Erythroblast (primary cell): Measurements from ENCODE around the gene LY9.

ENCODE experiments used
- GATA1 ChIP-seq: IDR thresholded peaks from 2 replicates; pipeline ENCODE4 v1.6.1; 2011; ENCODE audit warnings: low read depth, mild to moderate bottlenecking, control low read depth, low read length, moderate library complexity
- POLR2A ChIP-seq: IDR thresholded peaks from 2 replicates; pipeline ENCODE4 v1.6.1; 2011; ENCODE audit warnings: mild to moderate bottlenecking, low read length

DNA sequence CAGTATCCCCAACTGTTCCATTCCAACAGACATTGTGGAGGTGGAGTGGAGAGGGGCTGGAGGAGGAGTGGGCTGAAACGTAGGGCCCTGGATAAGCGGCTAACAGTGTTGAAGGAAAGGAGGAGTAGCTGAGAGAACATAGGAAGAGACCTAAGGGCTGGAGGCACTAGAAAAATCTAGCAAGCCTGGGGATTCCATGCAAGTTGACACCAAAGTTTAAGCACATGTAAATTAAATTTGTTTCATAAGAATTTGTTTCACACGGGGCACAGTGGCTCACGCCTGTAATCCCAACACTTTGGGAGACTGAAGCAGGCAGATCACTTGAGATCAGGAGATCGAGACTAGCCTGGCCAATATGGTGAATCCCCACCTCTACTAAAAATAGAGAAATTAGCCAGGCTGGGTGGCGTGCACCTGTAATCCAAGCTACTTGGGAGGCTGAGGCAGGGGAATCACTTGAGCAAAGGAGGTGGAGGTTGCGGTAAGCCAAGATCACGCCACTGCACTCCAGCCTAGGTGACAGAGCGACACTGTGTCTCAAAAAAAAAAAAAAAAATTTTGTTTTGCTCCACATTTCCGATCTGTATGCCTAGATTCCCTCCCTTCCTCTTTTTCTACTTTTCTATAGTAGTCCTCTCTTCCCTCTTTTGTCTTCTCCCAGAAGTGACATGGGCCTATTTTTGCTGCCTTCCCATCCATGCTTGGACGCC lies 67.2 kb downstream of the LY9 start:
- TF ChIP-seq POLR2A = no peak
- TF ChIP-seq GATA1 = no peak
